NCI-H2081 (cell line): Measurements from ENCODE around the gene WNK2.
"Not testable (repeated sequence)": the region's sequence is repeated elsewhere in the genome, so short reads cannot be mapped to it uniquely, and the experiment has no call there.

Experiments
- DNase-seq, 2 experiments: peaks; one replicate each; lab custom pipeline; 2025; lab: John Stamatoyannopoulos, UW

The WNK2 gene

GRCh38 chr9:93236541-93237206, 52.7 kb downstream of the WNK2 start:
- no peak for DNase-seq

- DNase-seq, result no peak
These were observed 53.6 kb downstream of the WNK2 start for GRCh38 chr9:93237540-93237939.

GRCh38 chr9:93238953-93239925, 55.3 kb downstream of the WNK2 start:
- no peak for DNase-seq

- no peak for DNase-seq
These were observed 57.0 kb downstream of the WNK2 start for GRCh38 chr9:93240891-93241334.

- no peak for DNase-seq
These were observed 59.2 kb downstream of the WNK2 start for GRCh38 chr9:93243112-93243511.

DNA sequence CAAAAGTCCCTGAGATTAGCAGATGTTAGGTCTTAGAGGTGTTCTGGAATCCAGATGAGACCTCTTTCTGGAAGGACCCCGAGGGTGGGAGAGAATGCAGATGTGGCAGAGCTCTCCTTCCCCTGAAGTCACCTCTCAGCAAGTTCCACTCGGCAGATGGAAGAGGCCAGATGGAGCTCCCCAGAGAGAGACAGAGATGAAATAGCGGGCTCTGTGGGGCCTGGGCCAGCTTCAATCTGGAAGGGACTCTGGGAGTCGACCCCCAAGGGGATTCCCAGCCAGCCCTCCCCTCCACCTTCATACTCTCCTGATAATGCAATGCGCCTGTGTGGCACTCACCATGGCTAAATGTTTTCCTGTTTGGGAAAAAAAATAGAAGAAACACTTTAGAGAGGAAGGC, 60.2 kb downstream of the WNK2 start:
- no peak for DNase-seq

- no peak for DNase-seq
These were observed 60.8 kb downstream of the WNK2 start for GRCh38 chr9:93244510-93245436.

- no peak for DNase-seq
These were observed 61.6 kb downstream of the WNK2 start for GRCh38 chr9:93245437-93245970.

DNA sequence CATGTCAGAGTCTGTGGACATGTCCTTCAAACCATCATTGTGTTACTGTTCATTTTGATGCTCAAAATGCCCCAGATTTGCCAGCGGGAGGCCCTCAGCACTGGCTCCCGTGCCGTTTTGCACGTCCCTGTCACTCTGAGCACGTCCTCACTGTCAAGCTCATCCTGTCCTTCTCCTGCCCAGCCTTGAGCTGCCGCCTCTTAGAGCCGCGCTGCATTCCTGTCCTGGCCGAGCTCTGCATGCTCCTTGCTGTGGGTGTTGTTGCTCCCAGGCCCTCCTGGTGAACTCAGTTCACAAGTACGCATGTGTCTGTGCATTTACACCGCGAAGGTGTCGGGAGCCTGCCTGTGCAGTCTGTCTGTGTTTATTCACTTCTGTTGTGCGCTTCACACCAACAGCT, 62.2 kb downstream of the WNK2 start:
- DNase-seq, result no peak

DNA sequence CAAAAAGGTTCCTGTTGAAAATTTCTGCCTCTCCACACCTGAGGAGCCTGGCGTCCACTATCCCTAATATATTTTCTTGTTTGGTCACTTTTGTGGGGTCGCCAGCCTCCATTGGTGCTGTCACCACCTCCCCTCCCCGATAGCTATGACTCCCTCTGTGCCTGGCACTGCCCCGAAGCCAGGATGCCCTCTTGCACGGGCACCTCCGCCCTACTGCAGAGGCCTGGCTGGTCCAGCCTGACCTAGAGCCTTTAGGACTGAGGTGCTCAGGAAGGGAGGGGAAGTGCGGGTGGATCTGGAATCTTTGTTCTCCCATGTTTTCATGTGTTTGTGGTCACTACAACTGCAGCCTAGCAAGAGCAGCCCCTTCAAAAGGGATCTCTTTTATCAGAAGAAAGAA, 62.6 kb downstream of the WNK2 start:
- no peak for DNase-seq

- no peak for DNase-seq
These were observed 63.3 kb downstream of the WNK2 start for GRCh38 chr9:93247099-93247865.

GRCh38 chr9:93247892-93248291, 64.0 kb downstream of the WNK2 start:
- DNase-seq, result no peak

DNA sequence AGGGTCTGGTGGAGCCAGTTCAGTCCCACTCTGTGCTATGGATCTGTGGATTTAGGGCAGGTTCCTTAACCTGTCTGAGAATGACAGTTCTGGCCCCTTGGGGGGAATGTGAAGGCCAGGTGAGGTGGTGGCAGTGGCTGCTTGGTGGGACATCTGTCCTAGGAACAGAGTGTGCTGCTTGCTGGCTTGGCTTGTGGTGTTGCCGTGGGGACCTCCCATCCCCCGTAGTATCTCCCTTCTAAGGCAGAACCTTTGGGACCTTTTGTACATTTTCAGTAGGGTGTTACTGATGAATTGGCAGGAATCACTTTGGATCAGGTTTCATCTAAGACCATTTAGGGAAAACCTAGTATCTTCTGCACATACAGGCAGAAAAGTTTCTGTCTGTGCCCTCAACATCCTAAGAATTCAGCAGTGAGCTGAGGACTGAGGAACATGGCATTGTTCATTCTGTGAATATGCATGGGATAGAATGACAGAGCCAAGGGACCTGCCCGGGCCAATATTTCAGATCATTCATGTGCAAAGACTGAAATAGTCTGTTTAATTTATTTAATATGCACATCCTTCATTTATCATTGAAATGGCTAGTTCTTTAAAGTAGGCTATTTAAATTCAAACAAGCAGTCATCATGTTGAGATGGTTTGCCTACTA, 64.6 kb downstream of the WNK2 start:
- DNase-seq, result no peak

GRCh38 chr9:93250185-93250584, 66.2 kb downstream of the WNK2 start:
- DNase-seq, result no peak

DNA sequence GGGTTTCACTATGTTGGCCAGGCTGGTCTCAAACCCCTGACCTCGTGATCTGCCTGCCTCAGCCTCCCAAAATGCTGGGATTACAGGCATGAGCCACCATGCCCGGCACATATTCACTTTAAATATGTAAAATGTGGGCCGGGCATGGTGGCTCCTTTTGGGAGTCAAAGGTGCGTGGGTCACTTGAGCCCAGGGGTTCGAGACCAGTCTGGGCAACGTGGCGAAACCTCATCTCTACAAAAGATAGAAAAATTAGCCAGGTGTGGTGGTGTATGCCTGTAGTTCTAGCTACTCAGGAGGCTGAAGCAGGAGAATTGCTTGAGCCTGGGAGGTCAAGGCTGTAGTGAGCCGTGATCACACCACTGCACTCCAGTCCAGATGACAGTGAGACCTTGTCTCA, 67.4 kb downstream of the WNK2 start:
- DNase-seq, result not testable (repeated sequence)

GRCh38 chr9:93252116-93252780, 68.3 kb downstream of the WNK2 start:
- DNase-seq, result no peak

DNA sequence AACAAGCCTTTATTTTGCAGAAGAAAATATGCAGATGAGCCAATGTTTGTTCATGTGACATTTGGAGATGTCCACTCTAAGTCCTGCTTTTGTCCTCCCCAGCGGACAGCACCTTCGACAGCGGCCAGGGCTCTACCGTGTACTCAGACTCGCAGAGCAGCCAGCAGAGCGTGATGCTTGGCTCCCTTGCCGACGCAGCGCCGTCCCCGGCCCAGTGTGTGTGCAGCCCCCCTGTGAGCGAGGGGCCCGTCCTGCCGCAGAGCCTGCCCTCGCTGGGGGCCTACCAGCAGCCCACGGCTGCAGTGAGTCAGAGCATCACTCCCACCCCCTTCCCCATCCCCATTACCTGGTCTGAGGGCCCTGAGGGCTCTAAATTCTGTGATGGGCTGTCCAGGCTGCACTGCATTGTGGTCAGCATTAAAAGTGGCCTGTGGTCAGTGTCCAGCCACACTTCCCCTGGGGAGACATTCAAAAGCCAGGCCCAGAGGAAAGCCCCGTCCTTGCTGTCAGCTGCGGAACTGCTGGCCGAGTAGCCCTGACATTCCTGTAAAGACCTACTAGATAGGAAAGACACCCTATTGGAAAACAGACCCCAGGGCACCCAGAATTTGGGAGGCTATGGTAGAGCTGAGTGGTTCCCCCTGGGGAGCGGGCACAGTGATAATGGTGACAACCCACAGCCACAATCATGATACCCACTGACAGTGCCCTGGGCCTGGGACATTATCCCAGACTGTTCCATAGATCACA, 69.0 kb downstream of the WNK2 start:
- no peak for DNase-seq

DNA sequence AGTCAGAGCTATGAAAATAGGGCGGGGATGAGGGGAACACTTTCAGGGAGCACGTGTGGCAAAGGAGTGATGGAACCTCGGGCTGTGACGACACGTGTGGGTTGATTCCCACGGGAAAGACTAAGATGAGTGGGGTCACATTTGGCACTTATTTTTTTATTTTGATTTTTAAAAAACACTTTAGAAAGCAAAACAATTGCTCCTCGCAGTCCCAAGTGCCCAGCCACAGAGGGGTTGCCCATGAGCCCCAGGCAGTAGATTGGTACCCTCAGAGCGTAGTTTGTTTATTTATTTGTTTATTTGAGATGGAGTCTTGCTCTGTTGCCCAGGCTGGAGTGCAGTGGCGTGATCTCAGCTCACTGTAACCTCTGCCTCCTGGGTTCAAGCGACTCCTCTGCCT, 69.7 kb downstream of the WNK2 start:
- DNase-seq, result no peak

DNA sequence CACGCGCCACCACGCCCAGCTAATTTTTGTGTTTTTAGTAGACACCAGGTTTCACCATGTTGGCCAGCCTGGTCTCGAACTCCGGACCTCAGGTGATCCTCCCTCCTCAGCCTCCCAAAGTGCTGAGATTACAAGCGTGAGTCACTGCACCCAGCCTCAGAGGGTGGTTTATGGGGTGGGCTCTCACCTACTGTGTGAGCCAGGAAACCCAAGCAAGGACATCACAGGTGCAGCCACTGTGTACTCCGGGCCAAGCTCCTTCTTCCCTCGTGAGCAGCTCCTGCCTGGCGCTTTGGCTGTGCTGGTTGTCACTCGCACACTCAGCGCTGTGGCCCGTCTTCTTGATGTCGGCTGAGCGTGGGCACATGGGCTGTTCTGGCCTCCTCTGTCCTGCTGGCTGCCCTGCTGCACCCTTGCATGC, 70.1 kb downstream of the WNK2 start:
- DNase-seq, result no peak
